ENCODE measurements around the gene ZNF419.

- TF ChIP-seq CTCF (IDR thresholded peaks at IDR 0.05), result no peak
- TF ChIP-seq EP300 (IDR thresholded peaks at IDR 0.05), result no peak
Observed at GRCh38 chr19:57466489-57466888, 21.1 kb upstream of the ZNF419 start.
